Right hindlimb (tissue), 1 donor: ENCODE results near the gene SH3BP1.
A peak's percentile ranks its signal among the peaks of the same experiment; 100 is the strongest.

Source experiments
- DNase-seq: peaks from one replicate; pipeline ENCODE4 v3.0.0-alpha.2; 2018

SH3BP1 gene

DNA sequence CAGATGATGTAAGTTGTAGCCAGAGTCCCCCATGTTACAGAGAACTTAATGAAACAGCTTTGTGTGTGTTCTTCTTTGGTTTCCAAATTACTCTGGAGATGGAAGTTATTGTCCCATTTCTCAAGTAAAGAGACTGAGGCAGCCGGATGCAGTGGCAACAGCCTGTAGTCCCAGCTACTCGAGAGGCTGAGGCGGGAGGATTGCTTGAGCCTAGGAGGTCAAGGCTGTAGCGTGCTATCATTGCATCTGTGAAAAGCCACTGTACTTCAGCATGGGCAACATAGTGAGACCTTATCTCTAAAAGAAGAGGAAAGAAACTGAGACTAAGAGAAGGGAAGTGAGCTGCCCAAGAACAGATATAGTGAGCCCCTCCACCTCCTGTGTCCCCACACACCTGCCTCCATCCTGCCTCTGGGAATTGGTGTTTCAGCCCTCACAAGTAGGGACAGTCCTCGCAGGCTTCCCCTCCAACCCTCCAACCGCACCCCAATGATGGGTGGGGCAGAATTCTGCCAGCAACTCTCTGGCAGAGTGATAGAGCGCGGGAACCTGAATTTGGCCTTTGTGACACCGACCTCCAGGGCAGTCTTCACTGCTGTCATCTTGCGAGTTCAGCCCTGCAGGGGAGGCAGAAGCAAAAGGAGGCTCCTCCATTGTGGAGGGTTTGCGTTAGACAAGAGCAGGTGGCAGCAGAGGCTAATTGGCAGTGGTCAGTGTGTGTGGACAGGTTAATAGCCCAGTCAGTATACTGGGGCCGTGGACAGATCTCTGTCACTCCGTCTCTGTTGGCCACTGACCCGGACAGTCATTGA lies 20.6 kb downstream of the SH3BP1 start:
- no peak for DNase-seq

GRCh38 chr22:37660709-37661045 lies 21.2 kb downstream of the SH3BP1 start:
- no peak for DNase-seq

- peak; percentile 62 for DNase-seq
These were observed 21.9 kb downstream of the SH3BP1 start for GRCh38 chr22:37661160-37661924.

- DNase-seq: no peak
These were observed 22.6 kb downstream of the SH3BP1 start for GRCh38 chr22:37662039-37662438.

GRCh38 chr22:37663521-37664140 lies 24.2 kb downstream of the SH3BP1 start:
- DNase-seq: no peak

DNA sequence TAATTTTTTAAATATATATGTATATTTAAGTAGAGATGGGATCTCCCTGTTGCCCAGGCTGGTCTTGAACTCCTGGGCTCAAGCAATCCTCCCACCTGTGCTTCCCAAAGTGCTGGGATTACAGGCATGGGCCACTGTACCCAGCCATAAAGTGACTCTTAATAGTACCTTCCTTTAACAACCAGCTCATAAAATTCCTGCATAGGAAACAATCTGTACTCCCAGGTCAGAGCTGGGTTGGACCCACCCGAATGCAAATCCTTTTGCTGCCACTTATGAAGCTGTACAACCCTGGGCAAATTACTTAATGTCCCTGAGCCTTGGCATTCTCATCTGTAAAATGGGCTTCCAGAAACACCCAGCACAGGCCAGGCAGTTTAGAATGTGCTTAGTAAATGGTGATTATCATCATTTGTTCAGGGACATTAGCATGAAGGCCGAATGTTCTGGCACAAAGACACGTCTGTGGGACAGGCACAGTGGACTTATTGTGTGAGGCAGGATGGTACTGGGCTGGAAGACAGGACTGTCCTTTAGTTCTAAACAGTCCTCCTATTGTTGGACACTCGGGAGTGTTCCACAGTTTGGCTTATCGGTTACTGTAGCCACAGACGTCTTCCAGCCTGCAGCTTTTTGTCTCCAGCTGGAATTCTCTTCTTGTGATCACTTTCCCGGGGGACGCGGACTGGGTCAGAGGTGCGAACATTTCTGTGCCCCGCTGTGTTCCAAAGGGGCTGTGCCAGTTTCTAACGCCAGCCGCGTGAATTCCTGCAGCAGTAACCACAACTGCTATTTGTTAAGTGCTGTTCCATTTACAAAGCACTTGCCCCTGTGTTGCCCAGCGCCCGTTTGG lies 25.0 kb downstream of the SH3BP1 start:
- DNase-seq: no peak

GRCh38 chr22:37665487-37665886 lies 26.0 kb downstream of the SH3BP1 start:
- DNase-seq: no peak

DNA sequence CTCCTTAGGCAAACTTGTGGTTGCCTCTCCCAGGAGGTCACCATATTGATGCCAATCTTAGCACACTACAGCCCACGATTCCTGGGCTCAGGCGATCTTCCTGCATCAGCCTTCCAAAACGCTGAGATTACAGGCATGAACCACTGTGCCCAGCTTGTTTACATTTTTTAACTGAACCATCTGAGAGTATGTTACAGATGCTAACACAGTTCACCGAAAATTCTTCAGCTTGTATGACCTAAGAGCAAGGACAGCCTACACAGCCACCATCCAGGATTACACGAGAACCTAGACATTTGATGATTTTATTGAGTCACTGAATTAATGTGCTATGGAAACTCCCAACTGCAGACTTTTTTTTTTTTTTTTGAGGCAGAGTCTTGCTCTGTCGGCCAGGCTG lies 30.1 kb downstream of the SH3BP1 start:
- no peak for DNase-seq

- no peak for DNase-seq
These were observed 32.9 kb downstream of the SH3BP1 start for GRCh38 chr22:37672206-37672919.

DNA sequence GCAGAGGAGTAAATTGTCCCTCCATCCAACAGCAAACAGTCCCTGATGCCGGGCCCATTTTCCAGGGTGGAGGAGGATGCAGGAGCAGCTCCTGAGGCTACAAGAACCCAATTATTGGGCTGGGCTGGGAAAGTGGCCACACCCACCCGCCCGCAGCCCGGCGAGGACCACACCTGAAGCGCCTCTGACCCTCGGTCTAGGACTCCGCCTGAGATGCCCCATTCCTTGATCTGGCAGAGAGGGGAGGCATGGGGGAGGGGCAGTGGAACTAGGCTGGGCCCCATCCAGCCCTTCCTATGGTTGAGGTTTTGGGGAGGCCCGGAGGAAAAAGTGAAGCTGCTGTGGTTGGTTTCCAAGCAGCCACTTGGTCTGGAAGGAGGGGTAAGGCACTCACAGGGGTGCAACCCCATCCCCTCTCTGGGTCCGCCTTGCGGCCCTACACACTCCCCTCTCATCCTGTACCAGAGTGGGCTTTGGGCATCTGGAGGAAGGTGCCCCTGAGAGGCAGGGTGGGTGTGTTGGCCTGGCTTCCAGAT lies 33.5 kb downstream of the SH3BP1 start:
- DNase-seq: no peak

DNA sequence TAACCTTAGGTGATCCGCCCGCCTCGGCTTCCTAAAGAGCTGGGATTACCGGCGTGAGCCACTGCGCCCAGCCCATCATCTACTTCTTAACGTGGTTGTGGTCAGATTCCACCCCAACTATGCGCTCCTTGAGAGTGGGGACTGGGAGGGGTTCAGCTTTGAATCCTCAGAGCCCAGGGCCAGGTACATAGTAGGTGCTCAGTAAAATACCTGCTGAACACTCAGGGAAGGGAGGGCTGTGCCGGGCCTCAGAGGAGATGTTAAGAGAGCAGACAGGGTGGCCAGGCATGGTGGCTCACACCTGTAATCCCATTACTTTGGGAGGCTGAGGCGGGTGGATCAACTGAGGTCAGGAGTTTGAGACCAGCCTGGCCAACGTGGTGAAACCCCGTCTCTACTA lies 34.8 kb downstream of the SH3BP1 start:
- no peak for DNase-seq

DNA sequence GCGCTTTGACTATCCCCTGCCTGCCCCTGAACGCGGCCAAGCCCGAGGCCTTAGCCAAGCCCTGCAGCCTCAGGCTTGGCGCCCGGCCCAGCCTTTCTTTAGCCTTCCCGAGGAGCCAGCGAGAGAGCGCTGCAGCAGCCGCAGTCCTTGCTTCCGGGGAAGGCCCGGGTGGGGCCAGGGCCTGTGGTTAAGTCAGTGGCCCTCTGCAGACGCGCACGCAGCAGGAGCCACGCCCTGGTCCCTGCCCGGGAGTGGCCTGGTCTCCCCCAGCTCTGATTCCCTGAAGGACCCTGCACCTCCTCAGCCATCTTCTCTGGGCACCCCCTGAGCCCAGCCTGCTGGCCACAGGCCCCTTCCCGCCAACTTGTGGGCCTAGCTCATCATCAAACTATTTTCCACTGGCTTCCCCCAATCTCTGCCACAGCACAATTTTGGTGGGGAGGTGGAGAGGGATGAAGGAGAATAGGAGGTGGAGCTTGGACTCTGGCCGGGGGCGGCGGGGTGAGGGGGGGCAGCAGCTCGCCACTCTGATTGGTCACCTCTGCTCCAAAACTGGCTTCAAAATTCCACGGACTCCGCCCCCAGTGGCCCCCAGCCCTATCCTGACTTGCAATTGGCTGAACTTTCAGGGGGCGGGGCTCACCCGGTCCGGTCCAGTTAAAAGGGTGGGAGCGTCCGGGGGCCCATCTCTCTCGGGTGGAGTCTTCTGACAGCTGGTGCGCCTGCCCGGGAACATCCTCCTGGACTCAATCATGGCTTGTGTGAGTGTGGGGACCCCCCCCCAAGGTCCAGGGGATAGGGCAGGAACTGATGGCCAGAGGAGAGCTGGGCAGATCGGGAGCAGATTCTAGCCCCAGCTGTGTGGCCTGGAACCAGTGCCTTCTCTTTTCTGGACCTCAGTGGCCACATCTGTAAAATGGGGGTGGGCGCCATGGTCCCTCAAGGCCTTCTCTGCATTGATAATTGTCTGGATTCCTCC lies 35.8 kb downstream of the SH3BP1 start, which contains the start of gene LGALS1:
Gene LGALS1 (plus strand): TSS at position 686 of the 979 bp plus-strand sequence. CDS start 67 bp downstream, at position 753.
- DNase-seq: peak; percentile 99

- peak; percentile 79 for DNase-seq
These were observed 36.7 kb downstream of the SH3BP1 start for GRCh38 chr22:37675930-37676735.

DNA sequence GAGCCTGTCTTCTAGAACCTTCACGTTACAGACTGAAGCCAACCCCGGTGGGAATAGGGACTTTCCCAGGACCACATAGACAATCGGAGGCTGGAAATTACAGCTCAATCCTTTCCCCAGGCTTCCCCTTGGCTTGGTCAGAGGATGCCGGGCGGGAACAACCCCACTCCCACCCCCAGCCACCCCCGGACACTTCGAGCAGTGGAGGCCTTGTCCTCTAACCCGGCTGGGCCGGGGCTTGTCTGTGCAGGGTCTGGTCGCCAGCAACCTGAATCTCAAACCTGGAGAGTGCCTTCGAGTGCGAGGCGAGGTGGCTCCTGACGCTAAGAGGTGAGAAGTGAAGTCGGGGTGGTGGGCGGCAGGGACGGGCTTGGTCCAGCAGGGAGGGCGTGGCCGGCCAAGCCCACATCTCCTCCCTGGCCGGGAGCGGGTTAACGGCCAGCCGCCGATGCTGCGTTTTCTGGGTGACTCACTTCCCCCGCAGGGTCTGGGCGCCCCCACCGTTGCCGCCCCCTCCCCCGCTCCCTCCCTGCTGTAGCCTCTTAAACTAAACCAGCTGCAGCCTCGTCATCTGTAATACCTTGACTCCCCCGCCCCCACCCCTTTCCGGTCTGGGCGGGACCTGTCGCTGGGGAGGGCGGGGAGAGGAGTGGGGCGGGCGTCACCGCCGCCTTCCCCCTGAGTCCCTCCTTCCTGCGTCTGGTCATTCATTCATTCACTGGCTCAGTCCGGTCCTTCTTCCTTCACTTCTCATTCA lies 37.4 kb downstream of the SH3BP1 start:
- peak; percentile 95 for DNase-seq

GRCh38 chr22:37677493-37677974 lies 38.1 kb downstream of the SH3BP1 start:
- DNase-seq: no peak

DNA sequence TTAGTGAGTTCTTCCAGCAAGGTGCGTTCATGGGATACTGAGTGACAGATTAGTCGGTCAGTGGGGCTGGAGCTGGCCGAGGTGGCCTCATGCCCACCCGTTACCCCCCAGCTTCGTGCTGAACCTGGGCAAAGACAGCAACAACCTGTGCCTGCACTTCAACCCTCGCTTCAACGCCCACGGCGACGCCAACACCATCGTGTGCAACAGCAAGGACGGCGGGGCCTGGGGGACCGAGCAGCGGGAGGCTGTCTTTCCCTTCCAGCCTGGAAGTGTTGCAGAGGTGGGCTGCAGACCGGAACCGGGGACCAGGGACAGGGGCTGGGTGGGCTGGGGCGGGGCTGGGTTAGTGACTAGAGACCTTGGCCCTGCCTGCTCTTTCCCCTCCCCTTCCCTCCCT lies 38.9 kb downstream of the SH3BP1 start:
- DNase-seq: no peak

GRCh38 chr22:37679670-37680069 lies 40.2 kb downstream of the SH3BP1 start:
- DNase-seq: no peak

DNA sequence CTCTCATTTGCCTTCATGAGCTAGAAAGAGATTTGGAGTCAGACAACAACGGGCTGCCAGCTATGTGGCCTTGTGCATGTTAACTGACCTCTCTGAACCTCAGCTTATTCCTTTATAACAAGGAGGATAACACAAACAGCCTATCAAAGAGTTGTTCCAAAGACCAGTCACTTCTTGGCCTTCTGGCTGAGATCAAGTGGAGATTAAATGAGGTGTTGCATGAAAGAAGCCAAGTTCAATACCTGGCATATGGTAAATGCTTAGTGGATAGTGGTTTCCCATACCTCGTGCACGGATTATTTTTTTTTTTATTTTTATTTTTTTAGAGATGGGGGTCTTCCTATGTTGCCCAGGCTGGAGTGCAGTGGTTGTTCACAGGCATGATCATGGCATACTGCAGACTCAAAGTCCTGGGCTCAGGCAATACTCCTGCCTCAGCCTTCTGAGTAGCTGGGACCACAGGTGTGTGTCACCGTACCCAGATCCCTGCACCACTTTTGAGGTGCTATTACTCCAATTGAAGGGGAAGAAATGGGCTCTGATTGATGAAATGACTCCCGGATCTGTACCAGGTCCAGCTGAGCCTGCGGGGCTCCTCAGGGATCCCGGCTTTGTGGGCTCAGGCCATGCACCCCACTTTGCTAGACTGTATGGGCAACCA lies 40.9 kb downstream of the SH3BP1 start:
- DNase-seq: no peak
